ENCODE results near the gene BLM. TPM values are rescaled to one million over a fixed set of nuclear protein-coding genes. Genes with fewer than 3 reads are reported as not detected.
A peak's percentile ranks its signal among the peaks of the same experiment; 100 is the strongest.
"Not testable (repeated sequence)": the region's sequence is repeated elsewhere in the genome, so short reads cannot be mapped to it uniquely, and the experiment has no call there.

BLM gene
- total and polyA plus RNA-seq, 9 donors = 4.7 to 7.5 (median 5.2) TPM

DNA sequence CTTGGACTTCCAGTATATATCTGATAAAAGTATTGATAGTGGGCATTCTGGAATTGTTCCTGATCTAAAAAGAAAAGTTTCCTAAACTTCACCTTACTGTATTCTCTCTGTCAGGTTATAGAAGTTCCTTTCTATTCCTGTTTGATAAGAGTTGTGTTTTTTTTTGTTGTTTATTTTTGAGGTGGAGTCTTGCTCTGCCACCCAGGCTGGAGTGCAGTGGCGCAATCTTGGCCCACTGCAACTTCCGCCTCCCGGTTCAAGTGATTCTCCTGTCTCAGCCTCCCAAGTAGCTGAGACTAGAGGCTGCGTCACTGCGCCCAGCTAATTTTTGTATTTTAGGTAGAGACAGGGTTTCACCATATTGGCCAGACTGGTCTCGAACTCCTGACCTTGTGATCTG, 13.1 kb downstream of the BLM start:
- Histone ChIP-seq H3K4me1 (ENCODE audit: control insufficient read depth, insufficient read depth, low read length) (no peaks in the 10 kb centered on the region), H3K27ac (ENCODE audit: low read length) (no peak overlapping the region), H3K36me3 (ENCODE audit: control insufficient read depth, insufficient read depth, low read length) (no peaks in the 10 kb centered on the region), H3K4me3 (ENCODE audit: low read length) (no peak overlapping the region), H3K9me3 (replicated peaks; ENCODE audit: control insufficient read depth, low read depth, low read length) (no peaks in the 10 kb centered on the region), H3K27me3 (ENCODE audit: control insufficient read depth, insufficient read depth, low read length) (no peaks in the 10 kb centered on the region)
- 92% methylated on average over 6 of the region's 6 CpGs for WGBS (ENCODE audit: insufficient coverage)
- DNase-seq = no peak

DNA sequence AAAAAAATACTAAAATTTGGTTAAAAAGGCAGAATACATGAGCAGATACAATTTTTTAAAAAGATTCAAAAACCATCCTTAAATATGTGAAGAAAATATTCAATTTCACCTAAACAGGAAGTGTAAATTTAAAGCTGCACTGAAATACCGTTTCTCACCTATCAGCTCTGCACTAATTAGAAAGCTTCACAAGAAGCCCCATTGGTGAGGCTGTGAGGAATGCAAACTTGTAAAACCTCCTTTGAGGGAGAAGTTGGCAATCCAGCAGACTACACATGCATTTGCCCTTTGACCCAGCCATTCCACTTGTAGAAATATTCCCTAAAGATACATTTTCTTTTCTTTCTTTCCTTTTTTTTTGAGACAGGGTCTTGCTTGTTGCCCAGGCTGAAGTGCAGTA, 18.8 kb downstream of the BLM start:
- WGBS (ENCODE audit: insufficient coverage) = no CpG with 5 or more reads among the region's 1 CpG
- no peak overlapping the region for H3K4me3 ChIP-seq (ENCODE audit: low read length)
- no peaks in the 10 kb centered on the region for H3K27me3 ChIP-seq (ENCODE audit: control insufficient read depth, insufficient read depth, low read length)
- H3K4me1 ChIP-seq (ENCODE audit: control insufficient read depth, insufficient read depth, low read length) = no peaks in the 10 kb centered on the region
- no peaks in the 10 kb centered on the region for H3K36me3 ChIP-seq (ENCODE audit: control insufficient read depth, insufficient read depth, low read length)
- H3K27ac ChIP-seq (ENCODE audit: low read length) = no peak overlapping the region
- no peak for DNase-seq
- H3K9me3 ChIP-seq (replicated peaks; ENCODE audit: control insufficient read depth, low read depth, low read length) = no peaks in the 10 kb centered on the region

DNA sequence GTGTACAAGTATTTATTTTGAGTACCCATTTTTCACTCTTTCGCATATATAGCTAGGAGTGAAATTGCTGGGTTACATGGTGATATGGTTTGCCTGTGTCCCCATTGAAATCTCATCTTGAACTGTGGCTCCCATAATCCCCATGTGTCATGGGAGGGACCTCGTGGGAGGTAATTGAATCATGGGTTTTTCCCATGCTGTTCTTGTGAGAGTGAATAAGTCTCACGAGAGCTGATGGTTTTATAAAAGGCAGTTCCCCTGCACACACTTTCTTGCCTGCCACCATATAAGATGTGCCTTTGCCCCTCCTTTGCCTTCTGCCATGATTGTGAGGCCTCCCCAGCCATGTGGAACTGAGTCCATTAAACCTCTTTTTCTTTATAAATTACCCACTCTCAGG, 23.4 kb downstream of the BLM start:
- not testable (repeated sequence) for H3K4me3 ChIP-seq (ENCODE audit: low read length); DNase-seq; H3K9me3 ChIP-seq (replicated peaks; ENCODE audit: control insufficient read depth, low read depth, low read length); H3K27me3 ChIP-seq (ENCODE audit: control insufficient read depth, insufficient read depth, low read length); H3K27ac ChIP-seq (ENCODE audit: low read length); H3K4me1 ChIP-seq (ENCODE audit: control insufficient read depth, insufficient read depth, low read length); H3K36me3 ChIP-seq (ENCODE audit: control insufficient read depth, insufficient read depth, low read length)
- WGBS (ENCODE audit: insufficient coverage) = no CpG with 5 or more reads among the region's 3 CpGs

DNA sequence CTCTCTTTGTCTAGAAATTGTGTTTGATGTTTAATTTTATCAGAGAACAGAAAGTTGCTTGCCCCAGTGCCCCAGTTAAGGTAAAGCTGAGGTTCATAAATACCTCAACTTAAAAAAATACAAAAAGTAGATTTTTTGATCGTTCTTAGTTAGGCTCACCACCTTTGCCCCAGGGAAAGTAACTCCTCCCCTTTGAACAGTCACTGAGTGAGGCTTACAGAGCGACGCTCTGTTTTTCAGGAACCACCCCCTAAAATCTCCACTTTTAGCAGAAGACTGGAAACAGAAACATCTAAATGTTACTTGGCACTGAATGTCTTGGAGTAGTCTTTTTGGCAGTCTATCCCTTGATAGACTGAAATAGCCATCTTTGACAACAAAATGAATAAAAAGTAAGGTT, 24.9 kb downstream of the BLM start:
- no peak overlapping the region for H3K27ac ChIP-seq (ENCODE audit: low read length)
- H3K27me3 ChIP-seq (ENCODE audit: control insufficient read depth, insufficient read depth, low read length) = no peaks in the 10 kb centered on the region
- no peaks in the 10 kb centered on the region for H3K9me3 ChIP-seq (replicated peaks; ENCODE audit: control insufficient read depth, low read depth, low read length)
- H3K4me1 ChIP-seq (ENCODE audit: control insufficient read depth, insufficient read depth, low read length) = no peaks in the 10 kb centered on the region
- no peak overlapping the region for H3K4me3 ChIP-seq (ENCODE audit: low read length)
- peak; percentile 21 for DNase-seq
- 67% methylated on average over 1 of the region's 3 CpGs for WGBS (ENCODE audit: insufficient coverage)
- no peaks in the 10 kb centered on the region for H3K36me3 ChIP-seq (ENCODE audit: control insufficient read depth, insufficient read depth, low read length)

DNA sequence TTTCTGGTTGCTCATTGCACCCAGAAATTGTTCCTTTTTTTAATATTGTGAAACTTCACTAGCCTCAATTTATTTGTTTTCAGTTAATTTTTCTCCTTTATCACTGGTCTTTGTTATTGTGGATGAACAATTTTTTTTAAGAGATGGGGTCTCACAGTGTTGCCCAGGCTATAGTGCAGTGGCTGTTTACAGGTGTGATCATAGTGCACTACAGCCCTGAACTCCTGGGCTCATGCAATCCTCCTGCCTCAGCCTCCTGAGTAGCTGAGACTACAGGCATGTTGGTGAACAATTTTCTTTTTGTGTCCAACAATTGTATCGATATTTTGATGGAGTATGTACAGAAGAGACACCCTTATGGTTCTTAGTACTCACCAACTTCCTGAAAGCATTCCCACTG, 26.3 kb downstream of the BLM start:
- Histone ChIP-seq H3K36me3 (ENCODE audit: control insufficient read depth, insufficient read depth, low read length) (no peaks in the 10 kb centered on the region), H3K27ac (ENCODE audit: low read length) (no peak overlapping the region), H3K27me3 (ENCODE audit: control insufficient read depth, insufficient read depth, low read length) (no peaks in the 10 kb centered on the region), H3K9me3 (replicated peaks; ENCODE audit: control insufficient read depth, low read depth, low read length) (no peaks in the 10 kb centered on the region), H3K4me3 (ENCODE audit: low read length) (no peak overlapping the region), H3K4me1 (ENCODE audit: control insufficient read depth, insufficient read depth, low read length) (no peaks in the 10 kb centered on the region)
- DNase-seq = no peak
- whole genome bisulfite sequencing (ENCODE audit: insufficient coverage) = no CpG with 5 or more reads among the region's 1 CpG

DNA sequence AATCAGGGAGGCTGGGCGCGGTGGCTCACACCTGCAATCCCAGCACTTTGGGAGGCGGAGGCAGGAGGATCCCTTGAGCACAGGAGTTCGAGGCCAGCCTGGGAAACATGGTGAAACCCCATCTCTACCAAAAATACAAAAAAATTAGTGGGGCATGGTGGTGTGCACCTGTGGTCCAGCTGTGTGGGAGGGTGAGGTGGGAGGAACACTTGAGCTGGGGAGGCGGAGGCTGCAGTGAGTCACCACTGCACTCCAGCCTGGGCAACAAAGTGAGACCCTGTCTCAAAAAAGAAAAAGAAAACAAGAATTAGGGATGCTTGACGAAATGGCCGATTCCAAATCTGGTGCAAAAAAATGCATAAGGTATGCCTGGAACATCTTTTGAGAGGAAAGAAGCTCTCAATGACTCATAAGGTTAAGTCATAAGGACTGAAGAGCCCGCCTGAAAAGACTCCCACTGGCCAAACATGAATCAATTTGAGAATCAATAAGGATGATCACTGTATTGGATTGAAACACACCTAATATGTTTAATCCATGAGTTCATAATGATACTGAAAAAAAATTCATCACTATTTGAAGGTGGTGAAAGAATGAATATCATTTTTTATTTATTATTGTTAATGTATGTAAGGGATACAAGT, 27.7 kb downstream of the BLM start:
- no peaks in the 10 kb centered on the region for H3K27me3 ChIP-seq (ENCODE audit: control insufficient read depth, insufficient read depth, low read length)
- whole genome bisulfite sequencing (ENCODE audit: insufficient coverage) = 92% methylated on average over 2 of the region's 8 CpGs
- no peaks in the 10 kb centered on the region for H3K36me3 ChIP-seq (ENCODE audit: control insufficient read depth, insufficient read depth, low read length)
- no peak overlapping the region for H3K4me3 ChIP-seq (ENCODE audit: low read length)
- no peaks in the 10 kb centered on the region for H3K9me3 ChIP-seq (replicated peaks; ENCODE audit: control insufficient read depth, low read depth, low read length)
- no peak for DNase-seq
- no peaks in the 10 kb centered on the region for H3K4me1 ChIP-seq (ENCODE audit: control insufficient read depth, insufficient read depth, low read length)
- no peak overlapping the region for H3K27ac ChIP-seq (ENCODE audit: low read length)

DNA sequence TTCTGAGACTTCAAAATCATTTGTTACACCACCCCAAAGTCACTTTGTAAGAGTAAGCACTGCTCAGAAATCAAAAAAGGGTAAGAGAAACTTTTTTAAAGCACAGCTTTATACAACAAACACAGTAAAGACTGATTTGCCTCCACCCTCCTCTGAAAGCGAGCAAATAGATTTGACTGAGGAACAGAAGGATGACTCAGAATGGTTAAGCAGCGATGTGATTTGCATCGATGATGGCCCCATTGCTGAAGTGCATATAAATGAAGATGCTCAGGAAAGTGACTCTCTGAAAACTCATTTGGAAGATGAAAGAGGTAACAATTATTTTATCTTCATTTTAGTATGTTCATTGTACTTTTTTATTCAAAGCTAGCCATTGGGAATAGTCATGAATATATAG, 32.6 kb downstream of the BLM start:
- Histone ChIP-seq H3K4me3 (ENCODE audit: low read length) (no peak overlapping the region), H3K27ac (ENCODE audit: low read length) (no peak overlapping the region), H3K27me3 (ENCODE audit: control insufficient read depth, insufficient read depth, low read length) (no peaks in the 10 kb centered on the region), H3K4me1 (ENCODE audit: control insufficient read depth, insufficient read depth, low read length) (no peaks in the 10 kb centered on the region), H3K36me3 (ENCODE audit: control insufficient read depth, insufficient read depth, low read length) (no peaks in the 10 kb centered on the region), H3K9me3 (replicated peaks; ENCODE audit: control insufficient read depth, low read depth, low read length) (no peaks in the 10 kb centered on the region)
- WGBS (ENCODE audit: insufficient coverage) = no CpG with 5 or more reads among the region's 3 CpGs
- no peak for DNase-seq

DNA sequence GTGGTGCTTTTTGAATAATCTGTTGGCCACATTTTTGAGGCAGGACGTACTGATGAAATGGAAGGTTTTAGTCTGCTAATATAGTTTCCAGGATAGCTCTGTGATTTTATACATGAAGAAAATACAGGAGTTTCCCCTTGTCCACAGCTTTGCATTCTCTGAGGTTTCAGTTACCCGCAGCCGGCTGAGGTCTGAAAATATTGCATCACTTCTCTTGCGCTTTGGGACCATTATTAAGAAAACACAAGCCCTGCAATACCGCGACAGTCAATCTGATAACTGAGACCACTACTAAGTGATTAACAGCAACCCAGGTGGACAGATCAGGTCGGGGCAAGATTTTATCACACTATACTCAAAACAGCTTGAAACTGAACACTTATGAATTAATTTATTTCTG, 33.0 kb downstream of the BLM start:
- Histone ChIP-seq H3K27me3 (ENCODE audit: control insufficient read depth, insufficient read depth, low read length) (no peaks in the 10 kb centered on the region), H3K4me3 (ENCODE audit: low read length) (no peak overlapping the region), H3K27ac (ENCODE audit: low read length) (no peak overlapping the region), H3K4me1 (ENCODE audit: control insufficient read depth, insufficient read depth, low read length) (no peaks in the 10 kb centered on the region), H3K9me3 (replicated peaks; ENCODE audit: control insufficient read depth, low read depth, low read length) (no peaks in the 10 kb centered on the region), H3K36me3 (ENCODE audit: control insufficient read depth, insufficient read depth, low read length) (no peaks in the 10 kb centered on the region)
- no peak for DNase-seq
- 73% methylated on average over 5 of the region's 7 CpGs for WGBS (ENCODE audit: insufficient coverage)

DNA sequence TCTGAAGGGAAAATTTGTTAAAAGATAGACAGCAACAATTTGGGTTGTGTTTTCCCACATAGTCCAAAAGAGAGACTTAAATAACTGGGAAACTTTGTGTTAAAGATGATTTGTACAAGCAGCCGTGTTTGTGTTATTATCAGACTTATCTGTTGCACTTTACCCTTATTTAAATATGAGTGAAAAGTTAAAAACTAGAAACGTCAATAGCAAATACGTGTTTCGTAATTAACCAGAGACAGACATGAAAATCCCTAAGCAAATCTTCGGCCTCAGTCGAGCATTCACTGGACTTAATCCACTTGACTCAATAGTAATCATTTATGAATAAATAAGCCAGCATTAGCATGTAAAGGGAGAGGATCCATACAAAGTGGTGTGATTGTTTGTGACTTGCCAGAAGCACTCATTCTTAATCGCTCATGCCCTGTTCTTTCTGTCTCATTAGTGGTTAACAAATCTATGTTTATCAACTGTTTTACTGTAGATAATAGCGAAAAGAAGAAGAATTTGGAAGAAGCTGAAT, 34.2 kb downstream of the BLM start:
- WGBS (ENCODE audit: insufficient coverage) = no CpG with 5 or more reads among the region's 8 CpGs
- Histone ChIP-seq H3K27ac (ENCODE audit: low read length) (no peak overlapping the region), H3K4me3 (ENCODE audit: low read length) (no peak overlapping the region), H3K27me3 (ENCODE audit: control insufficient read depth, insufficient read depth, low read length) (no peaks in the 10 kb centered on the region), H3K36me3 (ENCODE audit: control insufficient read depth, insufficient read depth, low read length) (no peaks in the 10 kb centered on the region), H3K9me3 (replicated peaks; ENCODE audit: control insufficient read depth, low read depth, low read length) (no peaks in the 10 kb centered on the region), H3K4me1 (ENCODE audit: control insufficient read depth, insufficient read depth, low read length) (no peaks in the 10 kb centered on the region)
- no peak for DNase-seq

DNA sequence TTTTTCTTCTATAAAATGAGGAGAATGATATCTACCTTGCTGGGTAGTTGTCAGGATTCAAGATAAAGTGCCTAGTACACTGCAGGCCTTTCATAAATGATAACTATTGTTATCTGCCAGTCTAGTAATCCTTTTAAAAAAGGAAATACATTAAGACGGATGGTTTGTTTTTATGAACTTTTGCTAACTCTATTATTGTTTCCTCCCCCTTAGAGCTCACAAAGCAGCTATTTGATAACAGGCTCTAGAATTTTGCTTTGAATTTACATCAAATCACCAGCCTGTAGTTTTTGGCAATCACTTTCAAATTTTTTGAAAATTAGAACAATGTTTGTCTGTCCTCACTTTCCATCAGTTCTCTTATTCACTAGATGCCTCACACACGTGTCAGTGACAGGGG, 39.8 kb downstream of the BLM start:
- H3K4me3 ChIP-seq (ENCODE audit: low read length) = no peak overlapping the region
- H3K27ac ChIP-seq (ENCODE audit: low read length) = no peak overlapping the region
- WGBS (ENCODE audit: insufficient coverage) = no CpG with 5 or more reads among the region's 2 CpGs
- DNase-seq = no peak
- H3K4me1 ChIP-seq (ENCODE audit: control insufficient read depth, insufficient read depth, low read length) = no peaks in the 10 kb centered on the region
- H3K36me3 ChIP-seq (ENCODE audit: control insufficient read depth, insufficient read depth, low read length) = peaks cover 2% of the 10 kb centered on the region
- no peaks in the 10 kb centered on the region for H3K9me3 ChIP-seq (replicated peaks; ENCODE audit: control insufficient read depth, low read depth, low read length)
- no peaks in the 10 kb centered on the region for H3K27me3 ChIP-seq (ENCODE audit: control insufficient read depth, insufficient read depth, low read length)

DNA sequence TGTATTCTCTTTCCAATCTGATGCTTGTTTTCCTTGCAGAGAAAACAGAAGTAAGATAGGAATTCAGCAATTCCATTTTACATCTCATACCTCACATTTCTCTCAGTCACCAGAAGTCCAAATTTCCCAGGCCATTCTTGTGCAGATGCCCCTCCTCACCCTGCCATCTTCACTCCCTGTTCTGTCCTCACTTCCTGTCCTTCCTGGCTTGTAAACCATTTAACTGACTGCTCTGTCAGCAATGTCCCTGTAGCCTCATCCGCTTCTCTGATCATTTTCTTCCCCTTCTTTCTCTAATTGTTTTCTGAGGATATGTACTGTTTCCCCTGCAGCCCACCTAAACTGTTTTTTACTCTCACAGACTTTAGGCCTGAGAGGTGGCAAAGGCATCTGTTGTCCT, 40.3 kb downstream of the BLM start:
- WGBS (ENCODE audit: insufficient coverage) = 100% methylated on average over 1 of the region's 1 CpG
- H3K27ac ChIP-seq (ENCODE audit: low read length) = no peak overlapping the region

More for the DNA sequence above, 40.3 kb downstream of the BLM start:
- Histone ChIP-seq H3K4me1 (ENCODE audit: control insufficient read depth, insufficient read depth, low read length) (no peaks in the 10 kb centered on the region), H3K4me3 (ENCODE audit: low read length) (no peak overlapping the region), H3K36me3 (ENCODE audit: control insufficient read depth, insufficient read depth, low read length) (peaks cover 2% of the 10 kb centered on the region), H3K9me3 (replicated peaks; ENCODE audit: control insufficient read depth, low read depth, low read length) (no peaks in the 10 kb centered on the region), H3K27me3 (ENCODE audit: control insufficient read depth, insufficient read depth, low read length) (no peaks in the 10 kb centered on the region)
- DNase-seq = peak; percentile 10

Measured in muscle of leg (tissue), 11 donors.